Thyroid gland (tissue), 4 donors: ENCODE results near the gene KIFC3.

Experiments
- POLR2A ChIP-seq, 2 donors: fragments of 450-650 bp; IDR thresholded peaks; one replicate each; pipeline ENCODE4 v1.6.1; 2017; ENCODE audit warnings: antibody characterized with exemption in 2 of 2, mild to moderate bottlenecking in 2 of 2, moderate library complexity in 1 of 2
- TF ChIP-seq, protein P1 (sequence below), 6 experiments: fragments of 200-600 bp in 3 of 6; fragments of 450-650 bp in 3 of 6; sonication (generic) in 3 of 6; IDR thresholded peaks; one replicate each; pipeline ENCODE4 v1.5.1; 2016 to 2019; ENCODE audit warnings: antibody characterized with exemption in 6 of 6, mild to moderate bottlenecking in 2 of 6, inconsistent platforms in 1 of 6, moderate library complexity in 1 of 6

DNA sequence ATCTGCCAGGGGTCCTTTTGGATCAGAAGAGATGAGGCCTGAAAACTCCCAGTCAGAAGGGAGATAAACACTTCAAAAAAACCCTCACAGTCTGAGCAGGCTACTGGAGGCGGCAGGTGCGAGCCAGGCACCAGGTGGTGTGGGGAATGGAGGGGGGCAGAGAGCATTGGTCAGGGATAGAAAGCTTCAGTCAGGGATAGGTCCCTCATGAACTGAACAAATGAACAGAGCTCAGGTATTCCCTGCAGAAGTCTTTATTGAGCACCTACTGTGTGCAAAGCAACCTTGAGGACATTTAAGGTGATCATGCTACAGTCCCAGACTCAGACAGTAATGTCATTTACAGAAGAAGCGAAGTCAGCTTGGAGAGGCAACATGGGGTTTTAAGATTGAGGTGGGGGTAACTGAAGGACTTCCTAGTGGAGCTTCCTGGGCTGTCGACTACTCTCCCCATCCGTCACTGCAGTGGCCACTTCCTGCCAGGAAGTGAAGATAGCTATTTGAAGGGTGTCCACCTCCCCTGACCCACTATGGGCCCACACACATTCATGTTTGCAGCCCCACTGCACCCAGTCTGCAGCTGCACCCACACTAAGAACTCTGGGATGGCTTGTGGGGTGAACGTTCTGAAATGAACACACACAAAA is 3.2 kb downstream of the KIFC3 start:
- TF ChIP-seq, protein P1, sequence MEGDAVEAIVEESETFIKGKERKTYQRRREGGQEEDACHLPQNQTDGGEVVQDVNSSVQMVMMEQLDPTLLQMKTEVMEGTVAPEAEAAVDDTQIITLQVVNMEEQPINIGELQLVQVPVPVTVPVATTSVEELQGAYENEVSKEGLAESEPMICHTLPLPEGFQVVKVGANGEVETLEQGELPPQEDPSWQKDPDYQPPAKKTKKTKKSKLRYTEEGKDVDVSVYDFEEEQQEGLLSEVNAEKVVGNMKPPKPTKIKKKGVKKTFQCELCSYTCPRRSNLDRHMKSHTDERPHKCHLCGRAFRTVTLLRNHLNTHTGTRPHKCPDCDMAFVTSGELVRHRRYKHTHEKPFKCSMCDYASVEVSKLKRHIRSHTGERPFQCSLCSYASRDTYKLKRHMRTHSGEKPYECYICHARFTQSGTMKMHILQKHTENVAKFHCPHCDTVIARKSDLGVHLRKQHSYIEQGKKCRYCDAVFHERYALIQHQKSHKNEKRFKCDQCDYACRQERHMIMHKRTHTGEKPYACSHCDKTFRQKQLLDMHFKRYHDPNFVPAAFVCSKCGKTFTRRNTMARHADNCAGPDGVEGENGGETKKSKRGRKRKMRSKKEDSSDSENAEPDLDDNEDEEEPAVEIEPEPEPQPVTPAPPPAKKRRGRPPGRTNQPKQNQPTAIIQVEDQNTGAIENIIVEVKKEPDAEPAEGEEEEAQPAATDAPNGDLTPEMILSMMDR (IDR thresholded peaks at IDR 0.05): no peak
- no peak for TF ChIP-seq POLR2A (IDR thresholded peaks at IDR 0.05)
